IMR-90 (cell line): ENCODE results near the gene SSH2. TPM values are rescaled to one million over a fixed set of nuclear protein-coding genes. Genes with fewer than 3 reads are reported as not detected.

ENCODE experiments used
- ATAC-seq: fragments of 200-7000 bp; cut with Tn5 transposase; 2 replicates; pipeline ENCODE4 v1.9.1; 2020; ENCODE audit warnings: low read depth, mild to moderate bottlenecking, moderate library complexity
- BruUV-seq: library from RNA; stranded (reverse); fragments of 400-500 nt; replicated peaks from 2 replicates; lab custom pipeline; 2021; lab: Mats Ljungman, UMichigan
- CTCF ChIA-PET: fragments of 300-600 bp; formaldehyde crosslinking; extraction: SDS; loops from one replicate; lab custom pipeline; 2021; ENCODE audit warnings: antibody characterized with exemption; lab: Yijun Ruan, JAX
- POLR2A ChIA-PET: fragments of 300-600 bp; sonication (Branson Sonifier 250); formaldehyde crosslinking; loops from one replicate; lab custom pipeline; 2022; ENCODE audit warnings: antibody characterized with exemption; ENCODE audit not compliant: unreplicated experiment; lab: Charles Lee
- DNase-seq: peaks from one replicate; pipeline ENCODE4 v3.0.0; 2013
- H2AFZ ChIP-seq: replicated peaks from 2 replicates; pipeline ENCODE3; 2013; ENCODE audit warnings: low read length, mild to moderate bottlenecking; ENCODE audit not compliant: poor library complexity
- H2AK5ac ChIP-seq: 2 replicates; pipeline ENCODE4 v1.6.1; 2013; ENCODE audit warnings: low read depth, low read length, inconsistent platforms
- H2AK9ac ChIP-seq: replicated peaks from 2 replicates; pipeline ENCODE3; 2013; ENCODE audit warnings: mild to moderate bottlenecking, low read depth, low read length, moderate library complexity; ENCODE audit not compliant: poor library complexity
- H2BK120ac ChIP-seq: 2 replicates; pipeline ENCODE4 v1.6.1; 2013; ENCODE audit warnings: low read depth, low read length, inconsistent platforms
- H2BK15ac ChIP-seq: 3 replicates; pipeline ENCODE4 v1.6.1; 2013; ENCODE audit warnings: low read depth, low read length, inconsistent platforms
- H2BK20ac ChIP-seq: 2 replicates; pipeline ENCODE4 v1.6.1; 2013; ENCODE audit warnings: low read depth, mild to moderate bottlenecking, inconsistent platforms, low read length, moderate library complexity
- H2BK5ac ChIP-seq: 2 replicates; pipeline ENCODE4 v1.6.1; 2013; ENCODE audit warnings: mild to moderate bottlenecking, low read depth, low read length, inconsistent platforms; ENCODE audit not compliant: poor library complexity, severe bottlenecking
- H3K14ac ChIP-seq: replicated peaks from 2 replicates; pipeline ENCODE4 v1.6.1; 2013; ENCODE audit warnings: low read depth, low read length, inconsistent platforms
- H3K18ac ChIP-seq: 2 replicates; pipeline ENCODE4 v1.6.1; 2013; ENCODE audit warnings: low read depth, low read length, control low read depth
- H3K23ac ChIP-seq: 2 replicates; pipeline ENCODE4 v1.6.1; 2013; ENCODE audit warnings: low read depth, low read length, inconsistent platforms
- H3K27ac ChIP-seq: 2 replicates; pipeline ENCODE4 v1.5.1; 2013; ENCODE audit warnings: mild to moderate bottlenecking, control low read depth, low read length; ENCODE audit not compliant: insufficient read depth
- H3K27me3 ChIP-seq: 2 replicates; pipeline ENCODE4 v1.6.1; 2013; ENCODE audit warnings: low read length; ENCODE audit not compliant: control insufficient read depth, insufficient read depth
- H3K36me3 ChIP-seq: 2 replicates; pipeline ENCODE4 v1.6.1; 2013; ENCODE audit warnings: low read length, mixed read lengths; ENCODE audit not compliant: control insufficient read depth, insufficient read depth
- H3K4ac ChIP-seq: 2 replicates; pipeline ENCODE4 v1.6.1; 2013; ENCODE audit warnings: low read depth, low read length, inconsistent platforms
- H3K4me1 ChIP-seq: 2 replicates; pipeline ENCODE4 v1.6.1; 2013; ENCODE audit warnings: low read length, mixed read lengths; ENCODE audit not compliant: control insufficient read depth, insufficient read depth
- H3K4me2 ChIP-seq: 2 replicates; pipeline ENCODE4 v1.6.1; 2013; ENCODE audit warnings: low read depth, mild to moderate bottlenecking, control low read depth, low read length, moderate library complexity
- H3K4me3 ChIP-seq: 2 replicates; pipeline ENCODE4 v1.5.1; 2013; ENCODE audit warnings: low read depth, mild to moderate bottlenecking, control low read depth, low read length, moderate library complexity; ENCODE audit not compliant: insufficient read depth
- H3K56ac ChIP-seq: 2 replicates; pipeline ENCODE4 v1.6.1; 2013; ENCODE audit warnings: low read length, inconsistent platforms; ENCODE audit not compliant: insufficient read depth; ENCODE audit errors: extremely low read depth
- H3K79me1 ChIP-seq, 2 experiments: 2 replicates each; pipeline ENCODE4 v1.6.1; 2013; ENCODE audit warnings: low read length in 2 of 2, inconsistent platforms in 1 of 2, low read depth in 1 of 2
- H3K9ac ChIP-seq: 2 replicates; pipeline ENCODE4 v1.6.1; 2013; ENCODE audit warnings: low read depth, low read length, control low read depth
- H3K9me1 ChIP-seq: 2 replicates; pipeline ENCODE4 v1.6.1; 2013; ENCODE audit warnings: low read length, inconsistent platforms; ENCODE audit not compliant: insufficient read depth
- H3K9me3 ChIP-seq: 2 replicates; pipeline ENCODE4 v1.6.1; 2013; ENCODE audit warnings: low read length; ENCODE audit not compliant: control insufficient read depth, insufficient read depth
- H4K20me1 ChIP-seq: 2 replicates; pipeline ENCODE4 v1.6.1; 2013; ENCODE audit warnings: low read length, inconsistent platforms; ENCODE audit not compliant: insufficient read depth
- H4K5ac ChIP-seq: 2 replicates; pipeline ENCODE4 v1.6.1; 2013; ENCODE audit warnings: mild to moderate bottlenecking, low read depth, low read length, control low read depth
- H4K8ac ChIP-seq, 2 experiments: 2 replicates each; pipeline ENCODE4 v1.6.1; 2013; ENCODE audit warnings: low read depth in 2 of 2, low read length in 2 of 2, control low read depth in 1 of 2, inconsistent platforms in 1 of 2
- H4K91ac ChIP-seq: 2 replicates; pipeline ENCODE4 v1.6.1; 2013; ENCODE audit warnings: low read depth, low read length, inconsistent platforms; ENCODE audit not compliant: insufficient read depth
- BHLHE40 ChIP-seq: fragments of 150-350 bp; IDR thresholded peaks from 2 replicates; pipeline ENCODE4 v1.6.1; 2016; ENCODE audit warnings: mild to moderate bottlenecking, low read depth, low read length
- CEBPB ChIP-seq: IDR thresholded peaks from 2 replicates; pipeline ENCODE4 v1.6.1; 2012; ENCODE audit warnings: low read depth, low read length, improper control_type of control experiment
- FOS ChIP-seq: fragments of 150-350 bp; IDR thresholded peaks from 2 replicates; pipeline ENCODE4 v1.6.1; 2016; ENCODE audit warnings: low read depth, low read length
- MAZ ChIP-seq: IDR thresholded peaks from 2 replicates; pipeline ENCODE4 v1.6.1; 2012; ENCODE audit warnings: low read depth, mild to moderate bottlenecking, low read length, improper control_type of control experiment, moderate library complexity, borderline replicate concordance
- NFE2L2 ChIP-seq: fragments of 150-350 bp; IDR thresholded peaks from 2 replicates; pipeline ENCODE4 v1.6.1; 2016; ENCODE audit warnings: low read depth, mild to moderate bottlenecking, low read length
- USF2 ChIP-seq: fragments of 150-350 bp; IDR thresholded peaks from 2 replicates; pipeline ENCODE4 v1.6.1; 2017; ENCODE audit warnings: mild to moderate bottlenecking, antibody characterized with exemption, low read length, low read depth
- dilution Hi-C: fragments of 300-500 bp; cut with HindIII; formaldehyde crosslinking; loops from one replicate; pipeline ENCODE4 v1.14.3; 2018; ENCODE audit warnings: low sequenced_read_pairs; ENCODE audit not compliant: unreplicated experiment
- in situ Hi-C: fragments of 300-500 bp; cut with MboI; formaldehyde crosslinking; loops from 3 replicates; pipeline ENCODE4 v1.14.3; 2019; ENCODE audit warnings: low sequenced_read_pairs, inconsistent platforms, mixed read lengths
- intact Hi-C: fragments of 100-400 bp; cut with micrococcal nuclease; formaldehyde crosslinking; loops from 2 replicates; pipeline ENCODE4 v1.10.0; 2022
- polyA plus RNA-seq, 3 experiments: library from polyadenylated mRNA; depleted of rRNA; stranded (reverse); fragments of >200 nt; gene quantifications; 2 replicates each; pipeline ENCODE4 v1.2.3, GENCODE V29; 2012; ENCODE audit warnings: low replicate concordance in 1 of 3
- total RNA-seq: library from RNA; depleted of rRNA; stranded (reverse); fragments of >200 nt; gene quantifications from 2 replicates; pipeline ENCODE4 v1.2.3, GENCODE V29; 2012

The SSH2 gene
- total and polyA plus RNA-seq, 2 of the 4 experiments (the other 2 are of a cell fraction), result 9.3 TPM

GRCh38 chr17:29769225-29769624 lies 160.8 kb downstream of the SSH2 start:
- no peak overlapping the region for H3K56ac ChIP-seq
- TF ChIP-seq CEBPB (no peak), BHLHE40 (no peak), MAZ (no peak), FOS (no peak), USF2 (no peak), NFE2L2 (no peak)
- no peaks in the 10 kb centered on the region for H3K36me3 ChIP-seq
- no peaks in the 10 kb centered on the region for H3K27me3 ChIP-seq
- no peak overlapping the region for H3K4me3 ChIP-seq
- no peak overlapping the region for H2BK20ac ChIP-seq
- ChIA-PET POLR2A (no interaction called here), CTCF (no interaction called here)
- H4K8ac ChIP-seq, result no peak overlapping the region
- H2BK15ac ChIP-seq, result no peak overlapping the region
- no peak overlapping the region for H4K91ac ChIP-seq
- no peaks in the 10 kb centered on the region for H3K4me1 ChIP-seq
- in situ Hi-C loops, result no loop called here
- DNase-seq (no peak), ATAC-seq (no peak)
- no peak overlapping the region for H4K5ac ChIP-seq
- dilution Hi-C loops, result no loop called here
- no peak overlapping the region for H3K4me2 ChIP-seq
- H2AK5ac ChIP-seq, result no peak overlapping the region
- no TSS peak for BruUV-seq
- no peak overlapping the region for H3K14ac ChIP-seq
- no peak overlapping the region for H3K4ac ChIP-seq
- 0 out of 2 replicates have a peak, but pooled peaks cover 2% of the 10 kb centered on the region for H3K9me1 ChIP-seq
- no peak overlapping the region for H3K9ac ChIP-seq
- intact Hi-C loops, result loop anchor here (5.0 kb wide), 1 partner anchor 473 kb away; no protein-coding TSS in a partner anchor
- H2AK9ac ChIP-seq, result no peak overlapping the region
- H3K79me1 ChIP-seq, result peaks cover 0 to 4% of the 10 kb centered on the region in 2 experiments; a peak in 1 of 4 replicates
- H3K23ac ChIP-seq, result no peak overlapping the region
- no peaks in the 10 kb centered on the region; the same call in 1 of the 2 replicates for H4K20me1 ChIP-seq
- no peak overlapping the region for H2AFZ ChIP-seq
- no peak overlapping the region for H2BK5ac ChIP-seq
- H3K18ac ChIP-seq, result no peak overlapping the region
- H3K9me3 ChIP-seq, result no peaks in the 10 kb centered on the region
- H3K27ac ChIP-seq, result no peak overlapping the region
- H2BK120ac ChIP-seq, result no peak overlapping the region
